ENCODE measurements around the gene KRTAP3-2. TPM values are rescaled to one million over a fixed set of nuclear protein-coding genes. Genes with fewer than 3 reads are reported as not detected.

The KRTAP3-2 gene
- total and polyA plus RNA-seq, 11 donors = not detected

- WGBS, 4 donors = 74 to 80% (median 78%) methylated on average over 12 of the region's 12 CpGs
- no peak for TF ChIP-seq POLR2A (IDR thresholded peaks at IDR 0.05)
- TF ChIP-seq, protein P1, sequence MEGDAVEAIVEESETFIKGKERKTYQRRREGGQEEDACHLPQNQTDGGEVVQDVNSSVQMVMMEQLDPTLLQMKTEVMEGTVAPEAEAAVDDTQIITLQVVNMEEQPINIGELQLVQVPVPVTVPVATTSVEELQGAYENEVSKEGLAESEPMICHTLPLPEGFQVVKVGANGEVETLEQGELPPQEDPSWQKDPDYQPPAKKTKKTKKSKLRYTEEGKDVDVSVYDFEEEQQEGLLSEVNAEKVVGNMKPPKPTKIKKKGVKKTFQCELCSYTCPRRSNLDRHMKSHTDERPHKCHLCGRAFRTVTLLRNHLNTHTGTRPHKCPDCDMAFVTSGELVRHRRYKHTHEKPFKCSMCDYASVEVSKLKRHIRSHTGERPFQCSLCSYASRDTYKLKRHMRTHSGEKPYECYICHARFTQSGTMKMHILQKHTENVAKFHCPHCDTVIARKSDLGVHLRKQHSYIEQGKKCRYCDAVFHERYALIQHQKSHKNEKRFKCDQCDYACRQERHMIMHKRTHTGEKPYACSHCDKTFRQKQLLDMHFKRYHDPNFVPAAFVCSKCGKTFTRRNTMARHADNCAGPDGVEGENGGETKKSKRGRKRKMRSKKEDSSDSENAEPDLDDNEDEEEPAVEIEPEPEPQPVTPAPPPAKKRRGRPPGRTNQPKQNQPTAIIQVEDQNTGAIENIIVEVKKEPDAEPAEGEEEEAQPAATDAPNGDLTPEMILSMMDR (IDR thresholded peaks at IDR 0.05) = no peak
- DNase-seq (no peak), ATAC-seq (no peak)
- Histone ChIP-seq H3K4me3 (no peak overlapping the region), H3K27me3 (peaks cover 0 to 18% (median 0%) of the 10 kb centered on the region in 9 donors), H3K9me3 (no peaks in the 10 kb centered on the region), H3K27ac (no peak overlapping the region), H3K4me1 (no peaks in the 10 kb centered on the region), H3K36me3 (no peaks in the 10 kb centered on the region)
- intact Hi-C loops (cut with DNase I) = no loop called here
Observed at GRCh38 chr17:40958086-40958953, 41.4 kb downstream of the KRTAP3-2 start.

DNA sequence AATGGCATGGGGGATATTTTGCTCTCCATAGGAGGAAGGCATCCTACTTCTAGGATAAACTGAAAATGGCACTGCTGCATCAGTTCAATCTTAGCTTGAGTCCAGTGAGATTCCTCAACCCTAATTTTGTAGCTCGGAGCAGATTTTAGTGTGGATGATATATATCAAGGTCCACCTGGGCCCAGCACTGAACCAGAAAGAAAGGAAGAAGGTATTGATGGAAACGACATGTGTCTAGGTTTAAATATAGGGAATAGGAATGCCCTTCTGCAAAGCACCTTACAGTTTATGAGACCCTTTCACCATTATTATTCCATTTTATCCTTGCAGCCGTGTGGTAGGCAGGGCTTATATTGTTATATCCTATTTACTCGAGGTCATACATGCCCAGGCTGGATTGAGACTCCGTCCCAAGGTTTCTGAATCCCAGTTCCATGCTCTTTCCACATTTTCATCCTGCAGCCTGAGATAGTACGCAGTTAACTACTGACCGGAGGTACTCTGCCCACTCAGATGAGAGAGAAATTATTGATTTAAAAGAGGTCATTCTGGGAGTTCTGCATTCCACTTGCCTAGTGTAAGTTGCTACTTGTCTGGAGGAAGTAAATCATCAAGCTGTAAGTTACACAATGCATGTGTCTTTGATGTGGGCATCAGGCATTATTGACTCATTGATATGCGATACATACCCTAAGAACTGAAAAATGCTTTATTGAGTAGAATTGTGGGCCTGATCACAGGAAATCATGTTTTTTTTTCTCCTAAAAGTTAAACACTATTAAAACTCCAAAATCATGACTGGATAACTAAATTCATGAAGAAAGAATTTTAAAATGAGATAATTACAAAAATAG is 43.1 kb downstream of the KRTAP3-2 start:
- DNase-seq (no peak), ATAC-seq (no peak)
- Histone ChIP-seq H3K36me3 (no peaks in the 10 kb centered on the region), H3K4me3 (no peak overlapping the region), H3K27me3 (peaks cover 0 to 18% (median 0%) of the 10 kb centered on the region in 9 donors), H3K4me1 (no peaks in the 10 kb centered on the region), H3K9me3 (no peaks in the 10 kb centered on the region), H3K27ac (no peak overlapping the region)
- TF ChIP-seq POLR2A (IDR thresholded peaks at IDR 0.05) = no peak
- TF ChIP-seq, protein P1 (IDR thresholded peaks at IDR 0.05) = no peak
- intact Hi-C loops (cut with DNase I) = no loop called here
- 75 to 80% (median 79%) methylated on average over 8 of the region's 8 CpGs for WGBS, 4 donors

- DNase-seq = no peak
- TF ChIP-seq POLR2A (IDR thresholded peaks at IDR 0.05) = no peak
- TF ChIP-seq, protein P1 (IDR thresholded peaks at IDR 0.05) = no peak
- Histone ChIP-seq H3K4me1 (no peaks in the 10 kb centered on the region), H3K4me3 (no peak overlapping the region), H3K27ac (no peak overlapping the region), H3K27me3 (peaks cover 0 to 31% (median 9%) of the 10 kb centered on the region in 9 donors), H3K9me3 (no peaks in the 10 kb centered on the region), H3K36me3 (no peaks in the 10 kb centered on the region)
- 79 to 86% (median 83%) methylated on average over 2 of the region's 2 CpGs for WGBS, 4 donors
- no peak for ATAC-seq
- intact Hi-C loops (cut with DNase I) = no loop called here
Observed at GRCh38 chr17:40953881-40954280, 45.8 kb downstream of the KRTAP3-2 start.

DNA sequence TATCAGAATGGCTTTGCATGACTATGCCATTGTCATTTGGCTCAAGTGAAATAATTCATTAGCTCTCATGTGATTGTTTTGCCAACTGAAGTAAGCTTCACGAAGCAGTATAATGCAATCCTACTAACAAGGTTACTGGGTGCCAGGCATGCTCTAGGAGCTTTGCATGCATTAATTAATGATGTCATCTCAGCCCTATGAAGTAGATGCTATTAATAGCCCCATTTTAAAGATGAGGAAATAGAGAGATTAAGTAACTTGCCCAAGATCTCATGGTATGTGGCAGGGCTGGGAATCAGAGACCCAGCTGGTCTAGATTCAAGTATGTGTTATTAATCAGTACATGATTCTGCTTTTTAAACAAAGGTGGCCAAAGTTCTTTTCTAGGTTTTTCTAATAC is 47.0 kb downstream of the KRTAP3-2 start:
- H3K9me3 ChIP-seq = no peaks in the 10 kb centered on the region
- TF ChIP-seq, protein P1 (IDR thresholded peaks at IDR 0.05) = no peak
- no peak for TF ChIP-seq POLR2A (IDR thresholded peaks at IDR 0.05)
- H3K27me3 ChIP-seq = peaks cover 0 to 43% (median 15%) of the 10 kb centered on the region in 9 donors
- DNase-seq (no peak), ATAC-seq (no peak)
- H3K27ac ChIP-seq = no peak overlapping the region
- H3K4me3 ChIP-seq = no peak overlapping the region
- no peaks in the 10 kb centered on the region for H3K36me3 ChIP-seq
- H3K4me1 ChIP-seq = no peaks in the 10 kb centered on the region
- intact Hi-C loops (cut with DNase I) = no loop called here
- 65 to 75% (median 72%) methylated on average over 1 of the region's 1 CpG for WGBS, 4 donors

Data from heart left ventricle (tissue), 16 donors.